SKM-1 (cell line): ENCODE measurements around the gene COL6A3.
"Not testable (repeated sequence)": the region's sequence is repeated elsewhere in the genome, so short reads cannot be mapped to it uniquely, and the experiment has no call there.

Source experiments
- DNase-seq: peaks from one replicate; lab custom pipeline; 2025; ENCODE audit not compliant: unreplicated experiment; lab: John Stamatoyannopoulos, UW

COL6A3 gene

GRCh38 chr2:237320801-237321560, 93.0 kb downstream of the COL6A3 start:
- no peak for DNase-seq

- no peak for DNase-seq
Observed at GRCh38 chr2:237319887-237320286, 94.1 kb downstream of the COL6A3 start.

- no peak for DNase-seq
Observed at GRCh38 chr2:237319086-237319820, 94.7 kb downstream of the COL6A3 start.

GRCh38 chr2:237316339-237316738, 97.6 kb downstream of the COL6A3 start:
- DNase-seq, result no peak

GRCh38 chr2:237315829-237316225, 98.1 kb downstream of the COL6A3 start:
- DNase-seq, result no peak

- no peak for DNase-seq
Observed at GRCh38 chr2:237315170-237315828, 98.7 kb downstream of the COL6A3 start.

GRCh38 chr2:237314681-237315080, 99.3 kb downstream of the COL6A3 start:
- no peak for DNase-seq

- no peak for DNase-seq
Observed at GRCh38 chr2:237314198-237314597, 99.8 kb downstream of the COL6A3 start.

GRCh38 chr2:237312021-237312755, 101.8 kb downstream of the COL6A3 start:
- no peak for DNase-seq

- DNase-seq, result no peak
Observed at GRCh38 chr2:237310515-237311114, 103.3 kb downstream of the COL6A3 start.

GRCh38 chr2:237309416-237309815, 104.5 kb downstream of the COL6A3 start:
- no peak for DNase-seq

GRCh38 chr2:237309011-237309410, 105.0 kb downstream of the COL6A3 start:
- DNase-seq, result no peak

- no peak for DNase-seq
Observed at GRCh38 chr2:237307474-237307873, 106.5 kb downstream of the COL6A3 start.

GRCh38 chr2:237306787-237307170, 107.2 kb downstream of the COL6A3 start:
- no peak for DNase-seq

GRCh38 chr2:237306083-237306786, 107.7 kb downstream of the COL6A3 start:
- DNase-seq, result no peak

GRCh38 chr2:237305579-237305978, 108.4 kb downstream of the COL6A3 start:
- DNase-seq, result no peak

- no peak for DNase-seq
Observed at GRCh38 chr2:237304763-237305514, 109.0 kb downstream of the COL6A3 start.

- not testable (repeated sequence) for DNase-seq
Observed at GRCh38 chr2:237303244-237303643, 110.7 kb downstream of the COL6A3 start.

- no peak for DNase-seq
Observed at GRCh38 chr2:237301595-237301994, 112.4 kb downstream of the COL6A3 start.

GRCh38 chr2:237300739-237301138, 113.2 kb downstream of the COL6A3 start:
- DNase-seq, result no peak
